OCI-LY1 (cell line): ENCODE data around the gene THSD8.

Experiments
- H2AFZ ChIP-seq: fragments of 200-600 bp; sonication (generic), shearing (Covaris generic); 2 replicates; pipeline ENCODE4 v1.6.0; 2014; ENCODE audit warnings: antibody characterized with exemption, mild to moderate bottlenecking, low read length
- H3F3A ChIP-seq: fragments of 200-600 bp; sonication (generic), shearing (Covaris generic); 2 replicates; pipeline ENCODE4 v1.6.0; 2014; ENCODE audit warnings: mild to moderate bottlenecking, antibody characterized with exemption, low read length, moderate library complexity; ENCODE audit not compliant: insufficient read depth
- H3K27ac ChIP-seq: fragments of 200-600 bp; sonication (generic); 2 replicates; pipeline ENCODE4 v1.5.1; 2014; ENCODE audit warnings: low read length, mixed run types, mild to moderate bottlenecking, low read depth; ENCODE audit not compliant: poor library complexity, severe bottlenecking
- H3K27me3 ChIP-seq: fragments of 200-600 bp; sonication (generic); 2 replicates; pipeline ENCODE4 v1.6.0; 2014; ENCODE audit warnings: antibody characterized with exemption, mild to moderate bottlenecking, low read length, moderate library complexity; ENCODE audit not compliant: insufficient read depth
- H3K36me3 ChIP-seq: fragments of 200-600 bp; sonication (generic); 2 replicates; pipeline ENCODE4 v1.6.1; 2014; ENCODE audit warnings: mild to moderate bottlenecking, antibody characterized with exemption, low read length, moderate library complexity, mixed read lengths; ENCODE audit not compliant: insufficient read depth
- H3K4me1 ChIP-seq: fragments of 200-600 bp; sonication (generic); 2 replicates; pipeline ENCODE4 v1.5.1; 2014; ENCODE audit warnings: mild to moderate bottlenecking, low read length, moderate library complexity; ENCODE audit not compliant: insufficient read depth, severe bottlenecking
- H3K4me2 ChIP-seq: fragments of 200-600 bp; sonication (generic), shearing (Covaris generic); 2 replicates; pipeline ENCODE4 v1.6.1; 2014; ENCODE audit warnings: low read length
- H3K4me3 ChIP-seq: fragments of 200-600 bp; sonication (generic); 2 replicates; pipeline ENCODE4 v1.5.1; 2014; ENCODE audit warnings: low read length, low read depth, mild to moderate bottlenecking, mixed read lengths; ENCODE audit not compliant: poor library complexity, severe bottlenecking
- H3K79me2 ChIP-seq: fragments of 200-600 bp; shearing (Covaris generic); 2 replicates; pipeline ENCODE4 v1.6.1; 2016; ENCODE audit warnings: mixed run types, low read length, mixed read lengths; ENCODE audit not compliant: insufficient read depth
- H3K9ac ChIP-seq: fragments of 200-600 bp; sonication (generic), shearing (Covaris generic); 2 replicates; pipeline ENCODE4 v1.6.1; 2014; ENCODE audit warnings: mild to moderate bottlenecking, low read length, mixed read lengths
- H3K9me2 ChIP-seq: fragments of 200-600 bp; sonication (generic), shearing (Covaris generic); 2 replicates; pipeline ENCODE4 v1.6.1; 2014; ENCODE audit warnings: low read depth, mild to moderate bottlenecking, low read length, mixed read lengths
- H3K9me3 ChIP-seq: fragments of 200-600 bp; shearing (Covaris generic); 2 replicates; pipeline ENCODE4 v1.6.1; 2014; ENCODE audit warnings: low read length, mixed read lengths
- H4K20me1 ChIP-seq: fragments of 200-600 bp; sonication (generic), shearing (Covaris generic); 2 replicates; pipeline ENCODE4 v1.6.0; 2016; ENCODE audit warnings: mild to moderate bottlenecking, low read length; ENCODE audit not compliant: insufficient read depth
- EZH2 ChIP-seq: fragments of 200-600 bp; sonication (generic), shearing (Covaris generic); IDR thresholded peaks from 2 replicates; pipeline ENCODE4 v1.8.0; 2017; ENCODE audit warnings: borderline replicate concordance, mixed run types, mild to moderate bottlenecking, antibody characterized with exemption, low read length, moderate library complexity, mixed read lengths
- TF ChIP-seq, protein P1 (sequence below): fragments of 200-600 bp; sonication (generic), shearing (Covaris generic); IDR thresholded peaks from 2 replicates; pipeline ENCODE4 v1.5.1; 2017; ENCODE audit warnings: mild to moderate bottlenecking, antibody characterized with exemption, low read length, moderate library complexity, mixed read lengths

Gene THSD8

DNA sequence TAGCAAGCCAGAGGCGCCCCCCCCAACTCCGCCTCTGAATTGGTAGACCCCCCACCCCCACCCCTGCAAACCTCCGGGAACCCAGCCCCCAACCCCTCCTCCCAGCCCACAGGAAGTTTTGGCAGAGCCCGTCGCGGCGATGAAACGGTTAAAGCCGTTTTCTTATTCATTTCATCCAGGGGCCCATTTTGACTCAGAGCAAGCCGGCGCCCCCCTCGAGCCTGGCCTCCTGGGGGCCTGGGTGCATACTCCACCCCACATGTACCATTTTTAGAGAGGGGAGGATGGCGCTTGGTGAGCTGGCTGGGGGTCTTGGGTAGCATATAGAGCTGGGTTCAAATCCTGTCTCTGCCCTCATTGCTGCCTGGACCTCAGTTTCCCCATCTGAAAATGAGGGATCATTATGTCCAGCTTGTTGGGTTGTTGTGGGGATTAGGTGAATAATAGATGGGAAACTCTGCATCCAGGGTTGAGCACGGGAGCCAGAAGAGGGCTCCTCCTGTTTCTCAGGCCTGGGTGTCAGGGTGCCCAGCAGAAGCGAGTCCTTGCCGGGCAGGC, 18.5 kb upstream of the THSD8 start:
- Histone ChIP-seq H3K27ac (peak overlapping the region; percentile 74), H3K4me2 (no peak overlapping the region; the same call in 1 of the 2 replicates)
- TF ChIP-seq, protein P1, sequence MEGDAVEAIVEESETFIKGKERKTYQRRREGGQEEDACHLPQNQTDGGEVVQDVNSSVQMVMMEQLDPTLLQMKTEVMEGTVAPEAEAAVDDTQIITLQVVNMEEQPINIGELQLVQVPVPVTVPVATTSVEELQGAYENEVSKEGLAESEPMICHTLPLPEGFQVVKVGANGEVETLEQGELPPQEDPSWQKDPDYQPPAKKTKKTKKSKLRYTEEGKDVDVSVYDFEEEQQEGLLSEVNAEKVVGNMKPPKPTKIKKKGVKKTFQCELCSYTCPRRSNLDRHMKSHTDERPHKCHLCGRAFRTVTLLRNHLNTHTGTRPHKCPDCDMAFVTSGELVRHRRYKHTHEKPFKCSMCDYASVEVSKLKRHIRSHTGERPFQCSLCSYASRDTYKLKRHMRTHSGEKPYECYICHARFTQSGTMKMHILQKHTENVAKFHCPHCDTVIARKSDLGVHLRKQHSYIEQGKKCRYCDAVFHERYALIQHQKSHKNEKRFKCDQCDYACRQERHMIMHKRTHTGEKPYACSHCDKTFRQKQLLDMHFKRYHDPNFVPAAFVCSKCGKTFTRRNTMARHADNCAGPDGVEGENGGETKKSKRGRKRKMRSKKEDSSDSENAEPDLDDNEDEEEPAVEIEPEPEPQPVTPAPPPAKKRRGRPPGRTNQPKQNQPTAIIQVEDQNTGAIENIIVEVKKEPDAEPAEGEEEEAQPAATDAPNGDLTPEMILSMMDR: no peak
- TF ChIP-seq EZH2: no peak

DNA sequence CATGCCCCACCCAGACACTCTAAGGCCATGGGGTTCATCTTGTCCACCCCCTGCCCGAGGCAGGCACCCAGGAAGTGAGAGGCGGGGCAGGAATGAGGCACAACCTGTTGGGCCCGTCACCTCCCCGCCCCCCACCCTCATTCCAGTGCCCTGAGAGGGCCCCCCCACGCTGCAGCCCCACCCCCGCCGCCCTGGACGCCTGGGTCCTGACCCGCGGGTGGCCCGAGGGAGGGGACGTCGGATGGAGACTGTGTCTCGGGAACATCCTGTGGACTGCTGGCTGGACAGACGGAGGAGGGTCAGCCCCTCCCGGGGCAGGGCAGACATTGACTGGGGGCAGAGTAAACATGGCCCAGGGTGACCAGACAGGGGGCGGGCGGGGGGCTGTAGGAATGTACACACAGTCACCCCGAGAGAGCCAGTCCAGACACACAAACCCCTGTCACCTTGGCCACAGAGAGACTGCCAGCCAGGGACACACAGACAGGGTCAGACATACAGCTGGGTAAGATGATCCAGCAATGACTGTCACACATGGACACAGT, 17.9 kb upstream of the THSD8 start:
- H3K9me3 ChIP-seq: no peaks in the 10 kb centered on the region
- no peak overlapping the region for H2AFZ ChIP-seq
- no peak overlapping the region for H3K4me2 ChIP-seq
- H3K4me1 ChIP-seq: peaks cover 65% of the 10 kb centered on the region
- H3F3A ChIP-seq: no peaks in the 10 kb centered on the region
- no peak for TF ChIP-seq EZH2
- TF ChIP-seq, protein P1: no peak
- H3K27me3 ChIP-seq: no peaks in the 10 kb centered on the region
- peak overlapping the region; percentile 74 for H3K27ac ChIP-seq
- H3K4me3 ChIP-seq: no peak overlapping the region
- no peaks in the 10 kb centered on the region for H3K9me2 ChIP-seq
- H3K36me3 ChIP-seq: no peaks in the 10 kb centered on the region
- H3K79me2 ChIP-seq: no peaks in the 10 kb centered on the region
- no peak overlapping the region for H3K9ac ChIP-seq
- H4K20me1 ChIP-seq: no peaks in the 10 kb centered on the region

More for the DNA sequence above, 18.5 kb upstream of the THSD8 start:
- Histone ChIP-seq H3K9ac (no peak overlapping the region), H4K20me1 (no peaks in the 10 kb centered on the region), H3K9me3 (no peaks in the 10 kb centered on the region), H3K79me2 (no peaks in the 10 kb centered on the region), H3K27me3 (no peaks in the 10 kb centered on the region), H3F3A (no peaks in the 10 kb centered on the region), H3K9me2 (no peaks in the 10 kb centered on the region), H3K36me3 (no peaks in the 10 kb centered on the region), H3K4me3 (peak overlapping the region; percentile 54), H2AFZ (no peak overlapping the region), H3K4me1 (peaks cover 65% of the 10 kb centered on the region)

DNA sequence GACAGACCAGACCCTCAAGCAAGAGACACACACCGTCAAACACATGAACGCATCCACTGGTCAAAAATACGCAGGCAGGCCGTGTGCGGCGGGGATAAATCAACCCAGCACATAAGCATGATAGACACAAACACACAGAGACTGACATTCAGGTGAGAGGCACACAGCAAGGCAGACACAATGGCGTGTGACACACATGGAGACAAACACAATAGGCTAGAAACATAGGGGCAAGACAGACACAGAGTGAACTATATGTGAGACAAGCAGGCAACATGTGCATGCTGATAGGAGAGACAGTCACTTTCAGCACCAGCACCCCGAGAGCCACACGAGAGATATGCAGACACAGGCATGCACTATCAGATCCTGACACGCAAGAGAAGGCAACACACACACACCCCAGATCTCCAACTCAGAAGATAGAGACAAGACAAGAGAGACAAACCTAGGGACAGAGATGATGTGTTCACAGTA, 17.4 kb upstream of the THSD8 start:
- Histone ChIP-seq H3K27ac (peak overlapping the region; percentile 74), H3K36me3 (no peaks in the 10 kb centered on the region), H3K9me3 (no peaks in the 10 kb centered on the region), H3K4me3 (no peak overlapping the region), H3K9me2 (no peaks in the 10 kb centered on the region), H3F3A (no peaks in the 10 kb centered on the region), H3K9ac (no peak overlapping the region; the same call in 1 of the 2 replicates), H2AFZ (no peak overlapping the region), H3K27me3 (no peaks in the 10 kb centered on the region), H3K4me2 (no peak overlapping the region), H3K79me2 (no peaks in the 10 kb centered on the region), H4K20me1 (no peaks in the 10 kb centered on the region), H3K4me1 (peaks cover 66% of the 10 kb centered on the region)
- TF ChIP-seq EZH2: no peak
- TF ChIP-seq, protein P1: no peak
